ENCODE results near the gene BEAN1. TPM values are rescaled to one million over a fixed set of nuclear protein-coding genes. Genes with fewer than 3 reads are reported as not detected.

Gene BEAN1
- total and polyA plus RNA-seq, 12 donors, result 0.26 to 9.6 (median 2.0) TPM

- intact Hi-C loops (cut with DNase I), result loop anchor here in 1 of 10 donors (10.0 kb wide), 1 partner anchor 94 kb away; the partner anchor contains the start of gene CMTM3
- peak overlapping the region in 9 of 10 donors; percentile 45 to 84 (median 77) for H3K27ac ChIP-seq
- ATAC-seq, result peak; percentile 10 to 37 (median 32)
- H3K9me3 ChIP-seq, result no peaks in the 10 kb centered on the region
- peaks cover 0 to 54% (median 0%) of the 10 kb centered on the region in 9 donors for H3K36me3 ChIP-seq
- no peak overlapping the region for H3K4me3 ChIP-seq
- WGBS, 2 donors, result 58 to 67% methylated on average over 12 of the region's 12 CpGs
- DNase-seq, result no peak
- no peak for TF ChIP-seq CTCF (IDR thresholded peaks at IDR 0.05)
- H3K4me1 ChIP-seq, result peaks cover 13 to 63% (median 46%) of the 10 kb centered on the region in 9 donors
- H3K27me3 ChIP-seq, result no peaks in the 10 kb centered on the region
Observed at GRCh38 chr16:66510711-66511601, 83.9 kb downstream of the BEAN1 start.

- WGBS, 2 donors, result 59 to 63% methylated on average over 13 of the region's 13 CpGs
- ATAC-seq, result peak in 4 of 8 donors; percentile 1 to 23 (median 5)
- no peak for DNase-seq
- Histone ChIP-seq H3K4me1 (peaks cover 18 to 71% (median 53%) of the 10 kb centered on the region in 9 donors), H3K36me3 (peaks cover 0 to 54% (median 0%) of the 10 kb centered on the region in 9 donors), H3K9me3 (no peaks in the 10 kb centered on the region), H3K27me3 (no peaks in the 10 kb centered on the region), H3K4me3 (no peak overlapping the region), H3K27ac (peak overlapping the region in 9 of 10 donors; percentile 45 to 84 (median 77))
- intact Hi-C loops (cut with DNase I), result loop anchor here in 1 of 10 donors (10.0 kb wide), 1 partner anchor 93 kb away; the partner anchor contains the start of gene CMTM3
- TF ChIP-seq CTCF (IDR thresholded peaks at IDR 0.05), result peak in 4 of 9 donors; percentile 21 to 41 (median 28)
Observed at GRCh38 chr16:66511602-66512271, 84.6 kb downstream of the BEAN1 start.

- Histone ChIP-seq H3K4me1 (peaks cover 18 to 79% (median 59%) of the 10 kb centered on the region in 9 donors), H3K27ac (peak overlapping the region in 9 of 10 donors; percentile 47 to 84 (median 77)), H3K9me3 (no peaks in the 10 kb centered on the region), H3K36me3 (peaks cover 0 to 47% (median 0%) of the 10 kb centered on the region in 9 donors), H3K4me3 (no peak overlapping the region), H3K27me3 (no peaks in the 10 kb centered on the region)
- ATAC-seq (no peak), DNase-seq (no peak)
- TF ChIP-seq CTCF (IDR thresholded peaks at IDR 0.05), result no peak
- intact Hi-C loops (cut with DNase I), result loop anchor here in 1 of 10 donors (10.0 kb wide), 1 partner anchor 92 kb away; the partner anchor contains the start of gene CMTM3
- 85 to 87% methylated on average over 15 of the region's 15 CpGs for WGBS, 2 donors
Observed at GRCh38 chr16:66512272-66513110, 85.4 kb downstream of the BEAN1 start.

Measured in heart right ventricle (tissue), 16 donors.